ENCODE data around the gene RPL35.

- TF ChIP-seq POLR2AphosphoS5 (IDR thresholded peaks at IDR 0.05): no peak
- TF ChIP-seq CTCF (IDR thresholded peaks at IDR 0.05): no peak
- no peak for TF ChIP-seq POLR2A (IDR thresholded peaks at IDR 0.05; ENCODE audit: low read depth)
These were observed 24.7 kb upstream of the RPL35 start for GRCh38 chr9:124886461-124886860.
